Lower leg skin (tissue), 3 donors: ENCODE measurements around the gene MDFIC2.

Experiments used
- POLR2A ChIP-seq, 2 donors: fragments of 450-650 bp; IDR thresholded peaks; one replicate each; pipeline ENCODE4 v1.6.1; 2016 to 2017; ENCODE audit warnings: antibody characterized with exemption in 2 of 2, mild to moderate bottlenecking in 1 of 2, moderate library complexity in 1 of 2
- TF ChIP-seq, protein P1 (sequence below), 3 donors: fragments of 450-650 bp; IDR thresholded peaks; one replicate each; pipeline ENCODE4 v1.5.1; 2016; ENCODE audit warnings: antibody characterized with exemption in 3 of 3, mild to moderate bottlenecking in 3 of 3, moderate library complexity in 2 of 3

DNA sequence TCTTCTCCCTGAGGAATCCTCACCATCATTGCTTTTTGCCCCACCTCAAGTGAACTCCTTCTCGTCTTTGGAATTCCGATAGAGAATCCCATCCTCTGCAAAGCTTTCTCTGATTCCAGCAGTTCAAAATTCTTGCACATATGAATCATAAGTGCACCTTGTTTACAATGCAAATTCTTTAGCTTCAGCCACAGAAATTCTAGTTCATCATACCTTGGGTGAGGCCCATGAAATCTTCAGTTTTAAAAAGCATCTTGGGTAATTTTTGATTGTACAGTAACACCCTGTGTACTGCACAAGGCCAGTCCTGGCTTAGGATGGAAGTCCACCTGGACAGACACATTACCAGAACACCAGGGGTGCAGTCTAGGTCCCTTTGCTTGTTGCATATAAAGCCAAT, 30.8 kb downstream of the MDFIC2 start:
- no peak for TF ChIP-seq POLR2A (IDR thresholded peaks at IDR 0.05)
- TF ChIP-seq, protein P1, sequence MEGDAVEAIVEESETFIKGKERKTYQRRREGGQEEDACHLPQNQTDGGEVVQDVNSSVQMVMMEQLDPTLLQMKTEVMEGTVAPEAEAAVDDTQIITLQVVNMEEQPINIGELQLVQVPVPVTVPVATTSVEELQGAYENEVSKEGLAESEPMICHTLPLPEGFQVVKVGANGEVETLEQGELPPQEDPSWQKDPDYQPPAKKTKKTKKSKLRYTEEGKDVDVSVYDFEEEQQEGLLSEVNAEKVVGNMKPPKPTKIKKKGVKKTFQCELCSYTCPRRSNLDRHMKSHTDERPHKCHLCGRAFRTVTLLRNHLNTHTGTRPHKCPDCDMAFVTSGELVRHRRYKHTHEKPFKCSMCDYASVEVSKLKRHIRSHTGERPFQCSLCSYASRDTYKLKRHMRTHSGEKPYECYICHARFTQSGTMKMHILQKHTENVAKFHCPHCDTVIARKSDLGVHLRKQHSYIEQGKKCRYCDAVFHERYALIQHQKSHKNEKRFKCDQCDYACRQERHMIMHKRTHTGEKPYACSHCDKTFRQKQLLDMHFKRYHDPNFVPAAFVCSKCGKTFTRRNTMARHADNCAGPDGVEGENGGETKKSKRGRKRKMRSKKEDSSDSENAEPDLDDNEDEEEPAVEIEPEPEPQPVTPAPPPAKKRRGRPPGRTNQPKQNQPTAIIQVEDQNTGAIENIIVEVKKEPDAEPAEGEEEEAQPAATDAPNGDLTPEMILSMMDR (IDR thresholded peaks at IDR 0.05): no peak
